H1 (cell line): ENCODE measurements around the gene LRTM1. TPM values are rescaled to one million over a fixed set of nuclear protein-coding genes. Genes with fewer than 3 reads are reported as not detected.

ENCODE experiments used
- CTCF ChIA-PET: fragments of 300-600 bp; sonication (Branson Sonifier 250); formaldehyde crosslinking; loops from one replicate; lab custom pipeline; 2021; ENCODE audit not compliant: partially characterized antibody; lab: Charles Lee
- POLR2A ChIA-PET: fragments of 300-600 bp; sonication (Branson Sonifier 250); formaldehyde crosslinking; loops from one replicate; lab custom pipeline; 2021; ENCODE audit warnings: inconsistent platforms; ENCODE audit not compliant: partially characterized antibody; lab: Charles Lee
- DNase-seq, 2 experiments: peaks; one replicate each; pipeline versions ENCODE4 v3.0.0 to v3.0.0-alpha.2; 2010 to 2022; ENCODE audit warnings: low spot score in 2 of 2, low read depth in 1 of 2, mixed read lengths in 1 of 2
- FAIRE-seq: peaks from 2 replicates; lab custom pipeline; 2011; peaks lifted over from hg19 to GRCh38; lab: Jason Lieb, UNC
- H2AFZ ChIP-seq: 2 replicates; pipeline ENCODE4 v1.8.1; 2012; ENCODE audit warnings: low read length, inconsistent platforms
- H2AK5ac ChIP-seq: 2 replicates; pipeline ENCODE4 v1.6.1; 2013; ENCODE audit warnings: low read depth, low read length
- H2BK120ac ChIP-seq: replicated peaks from 2 replicates; pipeline ENCODE3; 2013; ENCODE audit warnings: low read depth, low read length, inconsistent platforms
- H2BK12ac ChIP-seq: 2 replicates; pipeline ENCODE4 v1.6.1; 2013; ENCODE audit warnings: low read depth, low read length
- H2BK15ac ChIP-seq: 2 replicates; pipeline ENCODE4 v1.6.1; 2013; ENCODE audit warnings: low read length
- H2BK20ac ChIP-seq: 2 replicates; pipeline ENCODE4 v1.6.1; 2013; ENCODE audit warnings: low read length
- H2BK5ac ChIP-seq: 2 replicates; pipeline ENCODE4 v1.6.1; 2013; ENCODE audit warnings: low read depth, low read length
- H3K14ac ChIP-seq: 2 replicates; pipeline ENCODE4 v1.6.1; 2013; ENCODE audit warnings: inconsistent platforms; ENCODE audit not compliant: insufficient read length
- H3K18ac ChIP-seq: 2 replicates; pipeline ENCODE4 v1.6.1; 2013; ENCODE audit warnings: low read length; ENCODE audit errors: extremely low read depth
- H3K23ac ChIP-seq: 2 replicates; pipeline ENCODE4 v1.6.1; 2013; ENCODE audit warnings: inconsistent platforms; ENCODE audit not compliant: insufficient read length
- H3K23me2 ChIP-seq: 2 replicates; pipeline ENCODE4 v1.6.1; 2013; ENCODE audit warnings: low read depth, low read length
- H3K27ac ChIP-seq: 2 replicates; pipeline ENCODE4 v1.6.1; 2011; ENCODE audit warnings: low read depth, low read length, inconsistent platforms
- H3K27me3 ChIP-seq, 4 experiments: replicated peaks in 1 of 4; 1 replicate in 1 of 4; 2 replicates in 3 of 4; pipeline versions ENCODE4 v1.6.1 to v1.8.1; 2011 to 2013; ENCODE audit warnings: low read length in 3 of 4, mild to moderate bottlenecking in 3 of 4, inconsistent platforms in 2 of 4, mixed read lengths in 2 of 4, moderate library complexity in 1 of 4; ENCODE audit not compliant: control insufficient read depth in 3 of 4, insufficient read depth in 3 of 4; ENCODE audit errors: extremely low read depth in 1 of 4
- H3K36me3 ChIP-seq, 4 experiments: 2 replicates each; pipeline versions ENCODE4 v1.6.1 to v1.8.1; 2011 to 2013; ENCODE audit warnings: mild to moderate bottlenecking in 4 of 4, low read length in 3 of 4, moderate library complexity in 2 of 4, control low read depth in 1 of 4, inconsistent platforms in 1 of 4; ENCODE audit not compliant: insufficient read depth in 4 of 4, control insufficient read depth in 2 of 4
- H3K4ac ChIP-seq: replicated peaks from 2 replicates; pipeline ENCODE3; 2013; ENCODE audit warnings: low read length, low read depth, mixed read lengths, inconsistent platforms; ENCODE audit not compliant: insufficient read length
- H3K4me1 ChIP-seq, 4 experiments: replicated peaks in 1 of 4; 1 replicate in 1 of 4; 2 replicates in 3 of 4; pipeline versions ENCODE4 v1.6.1 to v1.8.1; 2011 to 2013; ENCODE audit warnings: low read length in 3 of 4, inconsistent platforms in 2 of 4, mixed read lengths in 1 of 4; ENCODE audit not compliant: insufficient read depth in 4 of 4, control insufficient read depth in 3 of 4
- H3K4me2 ChIP-seq, 2 experiments: 2 replicates each; pipeline versions ENCODE4 v1.6.1 to v1.8.1; 2011 to 2013; ENCODE audit warnings: low read depth in 2 of 2, low read length in 2 of 2, control low read depth in 1 of 2, inconsistent platforms in 1 of 2, mild to moderate bottlenecking in 1 of 2; ENCODE audit not compliant: insufficient read depth in 1 of 2
- H3K4me3 ChIP-seq, 4 experiments: fragments of 200-600, 300-600 bp in 1 of 4; sonication (generic), shearing (Covaris generic), sonication (Bioruptor Twin) in 1 of 4; 2 replicates each; pipeline versions ENCODE4 v1.5.1 to v1.8.1; 2011 to 2016; ENCODE audit warnings: low read length in 4 of 4, low read depth in 3 of 4, control low read depth in 2 of 4, inconsistent platforms in 2 of 4, mild to moderate bottlenecking in 2 of 4, mixed read lengths in 1 of 4, moderate library complexity in 1 of 4; ENCODE audit not compliant: insufficient read depth in 2 of 4; ENCODE audit errors: extremely low read depth in 1 of 4
- H3K56ac ChIP-seq: replicated peaks from 2 replicates; pipeline ENCODE3; 2013; ENCODE audit warnings: low read depth, mild to moderate bottlenecking, mixed read lengths, low read length, inconsistent platforms; ENCODE audit not compliant: insufficient read length
- H3K79me1 ChIP-seq: 2 replicates; pipeline ENCODE4 v1.6.1; 2013; ENCODE audit warnings: low read depth, low read length, control low read depth
- H3K79me2 ChIP-seq, 2 experiments: 2 replicates each; pipeline versions ENCODE4 v1.6.1 to v1.8.1; 2012 to 2013; ENCODE audit warnings: low read length in 2 of 2, mild to moderate bottlenecking in 2 of 2, inconsistent platforms in 1 of 2; ENCODE audit not compliant: insufficient read depth in 2 of 2, control insufficient read depth in 1 of 2
- H3K9ac ChIP-seq, 4 experiments: replicated peaks in 1 of 4; 1 replicate in 1 of 4; 2 replicates in 3 of 4; pipeline versions ENCODE4 v1.6.1 to v1.8.1; 2011 to 2013; ENCODE audit warnings: low read depth in 3 of 4, low read length in 3 of 4, control low read depth in 2 of 4, mild to moderate bottlenecking in 2 of 4, moderate library complexity in 2 of 4, inconsistent platforms in 1 of 4; ENCODE audit errors: extremely low read depth in 1 of 4
- H3K9me3 ChIP-seq, 2 experiments: 2 replicates each; pipeline versions ENCODE4 v1.6.1 to v1.8.1; 2012 to 2013; ENCODE audit warnings: mild to moderate bottlenecking in 2 of 2, moderate library complexity in 2 of 2, control low read depth in 1 of 2, inconsistent platforms in 1 of 2, low read depth in 1 of 2, low read length in 1 of 2, mixed read lengths in 1 of 2; ENCODE audit not compliant: insufficient read depth in 2 of 2
- H4K20me1 ChIP-seq, 2 experiments: replicated peaks in 1 of 2; 2 replicates each; pipeline versions ENCODE3 to v1.8.1; 2011 to 2013; ENCODE audit warnings: inconsistent platforms in 2 of 2, low read length in 2 of 2, mild to moderate bottlenecking in 1 of 2; ENCODE audit not compliant: insufficient read depth in 2 of 2, control insufficient read depth in 1 of 2
- H4K5ac ChIP-seq: 2 replicates; pipeline ENCODE4 v1.6.1; 2013; ENCODE audit warnings: low read length, low read depth, mixed read lengths, inconsistent platforms; ENCODE audit not compliant: insufficient read length
- H4K8ac ChIP-seq: 2 replicates; pipeline ENCODE4 v1.8.0; 2013; ENCODE audit warnings: mild to moderate bottlenecking, moderate library complexity, low read length, inconsistent platforms; ENCODE audit not compliant: insufficient read depth; ENCODE audit errors: extremely low read depth
- H4K91ac ChIP-seq: replicated peaks from 2 replicates; pipeline ENCODE3; 2013; ENCODE audit warnings: low read length, mixed read lengths, inconsistent platforms; ENCODE audit not compliant: insufficient read length
- JUND ChIP-seq: IDR thresholded peaks from 2 replicates; pipeline ENCODE4 v1.6.1; 2011; ENCODE audit warnings: mild to moderate bottlenecking, improper control_type of control experiment, low read length
- POLR2A ChIP-seq, 2 experiments: IDR thresholded peaks; 1 replicate in 1 of 2; 2 replicates in 1 of 2; pipeline ENCODE4 v1.6.1; 2011; ENCODE audit warnings: low read depth in 2 of 2, low read length in 2 of 2, mild to moderate bottlenecking in 2 of 2; ENCODE audit errors: control extremely low read depth in 1 of 2
- TBP ChIP-seq: IDR thresholded peaks from 2 replicates; pipeline ENCODE4 v1.6.1; 2011; ENCODE audit warnings: low read depth, low read length, improper control_type of control experiment
- TEAD4 ChIP-seq: IDR thresholded peaks from 2 replicates; pipeline ENCODE4 v1.6.1; 2012; ENCODE audit warnings: low read depth, low read length, inconsistent platforms, mixed read lengths
- WGBS, 2 experiments: shearing (Covaris generic) in 1 of 2; methylation state at CpG; one replicate each; pipeline versions ENCODE4 v1.1.6 to v1.1.7; 2013 to 2015; ENCODE audit warnings: low lambda C conversion rate in 2 of 2, mixed read lengths in 2 of 2, inconsistent platforms in 1 of 2, low coverage in 1 of 2, missing lambda C conversion rate in 1 of 2; ENCODE audit not compliant: insufficient replicate concordance in 2 of 2, insufficient coverage in 1 of 2, insufficient read length in 1 of 2; ENCODE audit errors: extremely low coverage in 1 of 2, missing lambda C conversion rate in 1 of 2; 5-methylcytosine and 5-hydroxymethylcytosine counted together
- polyA plus RNA-seq, 7 experiments: library from polyadenylated mRNA; depleted of rRNA in 3 of 7; stranded (reverse) in 5 of 7; unstranded in 2 of 7; fragments of >200 nt in 5 of 7; fragments of 200-250 nt in 2 of 7; gene quantifications; 1 replicate in 5 of 7; 2 replicates in 1 of 7; 4 replicates in 1 of 7; pipeline versions ENCODE4 v1.2.1 to v1.2.3, GENCODE V29; 2011 to 2013; ENCODE audit warnings: missing spikeins in 2 of 7, mixed read lengths in 2 of 7
- total RNA-seq: library from RNA; stranded (reverse); fragmentation: NEBNext Ultra II Directional; extraction: Animal tissue kit (Norgen Biotek cat#: 25700); gene quantifications from 2 replicates; pipeline ENCODE4 v1.2.1, GENCODE V29; 2021

The LRTM1 gene
- total and polyA plus RNA-seq, 2 of the 8 experiments (the other 6 are each of a cell fraction or from before 2014, with no cell fraction given): not detected

GRCh38 chr3:54968546-54969172 lies 40.8 kb upstream of the LRTM1 start:
- no peak overlapping the region for H2BK15ac ChIP-seq
- no peaks in the 10 kb centered on the region for H3K79me2 ChIP-seq
- no peak overlapping the region for H4K8ac ChIP-seq
- H3K4me1 ChIP-seq: peaks cover 0 to 4% (median 2%) of the 10 kb centered on the region in 4 experiments; a peak in 2 of 7 replicates
- no peak overlapping the region for H2AK5ac ChIP-seq
- H3K36me3 ChIP-seq: no peaks in the 10 kb centered on the region
- no peak overlapping the region for H2BK120ac ChIP-seq
- no peak overlapping the region for H3K9ac ChIP-seq
- no peaks in the 10 kb centered on the region for H3K9me3 ChIP-seq
- H3K14ac ChIP-seq: no peak overlapping the region
- no peak overlapping the region for H3K18ac ChIP-seq
- no peak overlapping the region for H3K4me3 ChIP-seq
- H2AFZ ChIP-seq: no peak overlapping the region
- no peak overlapping the region for H4K91ac ChIP-seq
- POLR2A ChIA-PET: no interaction called here
- H3K23ac ChIP-seq: no peak overlapping the region
- no peaks in the 10 kb centered on the region for H4K20me1 ChIP-seq
- H3K27ac ChIP-seq: no peak overlapping the region
- no peak overlapping the region for H2BK12ac ChIP-seq
- DNase-seq (no peak), FAIRE-seq (no peak)
- no peaks in the 10 kb centered on the region for H3K79me1 ChIP-seq
- H3K56ac ChIP-seq: no peak overlapping the region
- no peaks in the 10 kb centered on the region for H3K27me3 ChIP-seq
- no peak overlapping the region for H3K4ac ChIP-seq
- no peak overlapping the region for H2BK20ac ChIP-seq
- H2BK5ac ChIP-seq: no peak overlapping the region
- 86% methylated on average over 5 of the region's 5 CpGs; no CpG with 5 or more reads in 1 of the 2 experiments for WGBS, 2 experiments
- H3K4me2 ChIP-seq: no peak overlapping the region
- TF ChIP-seq TBP (no peak), POLR2A (IDR thresholded peaks at IDR 0.05; ENCODE audit: control extremely low read depth in 1 of 2, low read depth in 2 of 2, low read length in 2 of 2) (no peak), TEAD4 (no peak), JUND (no peak)
- TF ChIP-seq, all 59 proteins: peak for 0
- CTCF ChIA-PET: interaction anchor here (0.8 kb wide), 2 partner anchors 15 to 16 kb away, joined by 3 read pairs; no protein-coding TSS in a partner anchor
- Histone ChIP-seq H3K23me2 (no peaks in the 10 kb centered on the region; the same call in 1 of the 2 replicates), H4K5ac (no peak overlapping the region)
